ENCODE results near the gene VPS37B. TPM values are rescaled to one million over a fixed set of nuclear protein-coding genes. Genes with fewer than 3 reads are reported as not detected.

The VPS37B gene
- total RNA-seq, 1 donor from 2014 or later = 29.1 TPM

- H3K27me3 Mint-ChIP-seq (ENCODE audit: low read depth) = no peaks in the 10 kb centered on the region
- peaks cover 54% of the 10 kb centered on the region for H3K4me1 Mint-ChIP-seq
- H3K36me3 Mint-ChIP-seq = no peaks in the 10 kb centered on the region
- H3K4me3 Mint-ChIP-seq = no peak overlapping the region
- H3K27ac Mint-ChIP-seq = peak overlapping the region; percentile 96
- no peaks in the 10 kb centered on the region for H3K9me3 Mint-ChIP-seq
- DNase-seq (ENCODE audit: low spot score in 2 of 2, unreplicated experiment in 2 of 2) = no peak
- no peak for TF ChIP-seq CTCF (IDR thresholded peaks at IDR 0.05; ENCODE audit: unreplicated experiment)
Measured at GRCh38 chr12:122887819-122888212, 8.1 kb downstream of the VPS37B start.

DNA sequence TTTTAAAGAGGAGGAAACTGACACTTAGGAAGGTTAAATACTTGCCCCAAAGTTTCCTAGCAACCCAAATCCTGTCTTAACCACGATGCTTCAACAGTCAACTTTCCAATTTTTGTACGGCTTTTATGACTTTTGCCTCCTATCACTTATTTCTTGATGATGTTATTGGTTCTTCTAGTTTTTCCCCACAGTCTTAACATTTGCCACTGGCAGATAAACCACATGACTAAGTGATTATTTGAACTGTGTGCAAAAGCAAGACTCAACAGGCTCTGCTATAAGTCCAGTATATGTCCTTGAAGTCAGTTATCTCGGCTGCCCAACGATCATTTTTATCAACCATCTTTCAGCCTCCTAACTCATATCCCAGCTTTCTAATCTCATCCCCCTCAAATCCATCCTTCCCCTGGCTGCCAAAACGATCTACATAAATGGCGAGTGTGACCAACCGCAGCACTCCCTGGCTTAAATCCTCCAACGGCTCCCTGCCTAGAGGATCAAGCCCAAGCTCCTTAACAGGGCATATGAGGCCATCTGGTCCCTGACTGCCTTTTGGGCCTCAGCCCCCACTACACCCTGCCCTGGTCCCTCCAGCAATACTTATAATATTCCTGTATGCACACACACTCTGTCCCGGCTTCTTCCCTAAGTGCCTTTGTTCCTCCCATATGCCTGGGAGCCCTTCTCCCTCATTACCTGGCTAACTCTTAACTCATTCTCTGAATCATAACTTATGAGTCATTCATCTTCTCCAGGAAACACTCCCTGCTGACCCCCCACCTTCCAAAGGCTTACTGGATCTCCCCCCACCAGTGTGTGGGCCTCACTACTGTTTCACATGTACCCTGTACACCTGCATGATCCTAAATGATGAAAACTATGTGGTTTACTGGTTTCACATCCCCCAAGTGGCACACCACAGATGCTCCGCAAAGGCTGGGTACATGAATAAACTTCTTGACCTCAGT, 8.8 kb downstream of the VPS37B start:
- H3K4me1 Mint-ChIP-seq = peaks cover 47% of the 10 kb centered on the region
- H3K4me3 Mint-ChIP-seq = no peak overlapping the region
- H3K9me3 Mint-ChIP-seq = no peaks in the 10 kb centered on the region
- no peak for DNase-seq (ENCODE audit: low spot score in 2 of 2, unreplicated experiment in 2 of 2)
- peak overlapping the region; percentile 96 for H3K27ac Mint-ChIP-seq
- no peak for TF ChIP-seq CTCF (IDR thresholded peaks at IDR 0.05; ENCODE audit: unreplicated experiment)
- H3K36me3 Mint-ChIP-seq = no peaks in the 10 kb centered on the region
- no peaks in the 10 kb centered on the region for H3K27me3 Mint-ChIP-seq (ENCODE audit: low read depth)

DNA sequence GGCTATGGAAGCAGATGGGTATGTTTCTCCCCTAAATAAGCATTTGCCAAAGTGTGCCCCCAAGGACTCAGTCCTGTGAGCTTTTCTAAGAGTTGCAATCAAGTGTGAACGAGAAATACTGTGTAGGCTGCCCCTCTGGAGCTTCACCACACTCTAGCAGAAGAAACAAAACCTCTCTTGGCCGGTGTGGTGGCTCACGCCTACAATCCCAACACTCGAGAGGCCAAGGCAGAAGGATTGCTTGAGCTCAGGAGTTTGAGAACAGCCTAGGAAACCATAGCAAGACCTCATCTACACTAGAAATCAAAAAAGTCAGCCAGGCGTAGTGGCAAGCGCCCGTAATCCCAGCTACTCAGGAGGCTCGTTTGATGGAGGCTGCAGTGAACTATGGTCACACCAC, 9.8 kb downstream of the VPS37B start:
- DNase-seq (ENCODE audit: low spot score in 2 of 2, unreplicated experiment in 2 of 2) = no peak
- H3K4me3 Mint-ChIP-seq = no peak overlapping the region
- no peaks in the 10 kb centered on the region for H3K9me3 Mint-ChIP-seq
- peaks cover 39% of the 10 kb centered on the region for H3K4me1 Mint-ChIP-seq
- H3K27ac Mint-ChIP-seq = no peak overlapping the region
- H3K27me3 Mint-ChIP-seq (ENCODE audit: low read depth) = no peaks in the 10 kb centered on the region
- H3K36me3 Mint-ChIP-seq = no peaks in the 10 kb centered on the region
- TF ChIP-seq CTCF (IDR thresholded peaks at IDR 0.05; ENCODE audit: unreplicated experiment) = no peak

DNA sequence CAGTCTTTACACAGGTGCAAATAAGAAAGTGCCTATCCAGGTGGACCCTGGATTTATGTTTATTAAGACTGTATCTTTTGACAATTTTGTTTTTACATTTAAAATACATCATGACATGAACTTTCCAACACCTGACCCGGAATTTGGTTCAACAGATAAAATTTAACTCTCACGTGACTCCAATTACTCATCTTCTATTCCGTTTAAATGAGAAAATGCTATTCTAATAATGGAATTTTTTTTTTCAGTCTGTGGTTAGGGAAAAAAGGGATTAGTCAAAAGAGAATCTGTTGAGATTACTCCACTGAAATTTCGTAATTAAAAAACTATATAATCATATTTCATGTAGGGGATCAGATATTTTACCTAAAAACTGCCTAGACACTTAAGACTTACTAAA, 11.1 kb downstream of the VPS37B start:
- no peaks in the 10 kb centered on the region for H3K36me3 Mint-ChIP-seq
- no peak for DNase-seq (ENCODE audit: low spot score in 2 of 2, unreplicated experiment in 2 of 2)
- H3K4me1 Mint-ChIP-seq = peaks cover 46% of the 10 kb centered on the region
- H3K9me3 Mint-ChIP-seq = no peaks in the 10 kb centered on the region
- no peaks in the 10 kb centered on the region for H3K27me3 Mint-ChIP-seq (ENCODE audit: low read depth)
- TF ChIP-seq CTCF (IDR thresholded peaks at IDR 0.05; ENCODE audit: unreplicated experiment) = no peak
- H3K4me3 Mint-ChIP-seq = no peak overlapping the region
- no peak overlapping the region for H3K27ac Mint-ChIP-seq

DNA sequence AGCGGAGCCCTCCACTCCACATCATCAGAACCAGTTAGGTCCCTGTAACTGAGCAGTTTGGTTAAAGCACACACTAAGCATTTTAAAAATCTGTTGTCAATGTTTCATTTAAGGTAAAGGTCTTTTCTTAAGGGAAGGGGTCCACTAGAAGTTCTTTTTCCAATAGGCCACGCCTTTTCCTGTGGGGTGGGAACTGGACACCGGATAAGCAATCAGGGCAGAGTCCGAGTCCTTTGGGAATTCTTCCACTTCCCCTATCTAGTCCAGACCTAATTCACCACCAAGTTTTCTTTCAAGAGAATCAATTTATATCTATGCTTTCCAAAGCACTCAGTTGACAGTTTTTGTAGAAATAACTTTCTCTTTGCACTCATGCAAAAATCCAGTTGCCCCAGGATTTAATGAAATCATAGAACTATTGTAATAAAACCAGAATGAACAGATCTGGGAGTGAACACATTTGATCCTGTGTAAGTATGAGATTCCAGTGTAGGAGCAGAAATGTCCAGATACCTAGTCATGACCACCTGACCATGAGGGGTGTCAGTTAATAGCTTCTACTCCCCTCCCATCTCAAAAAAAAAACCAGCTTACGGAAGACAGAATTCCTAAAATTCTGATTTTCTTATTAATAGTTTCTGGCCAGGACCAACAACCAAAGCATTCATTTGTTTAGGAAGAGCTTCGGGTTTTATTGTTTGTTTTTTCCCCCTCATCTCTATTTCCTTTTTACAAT, 11.7 kb downstream of the VPS37B start:
- Mint-ChIP-seq H3K27me3 (ENCODE audit: low read depth) (no peaks in the 10 kb centered on the region), H3K27ac (peak overlapping the region; percentile 43), H3K36me3 (no peaks in the 10 kb centered on the region), H3K4me1 (peaks cover 48% of the 10 kb centered on the region), H3K4me3 (no peak overlapping the region), H3K9me3 (no peaks in the 10 kb centered on the region)
- DNase-seq (ENCODE audit: low spot score in 2 of 2, unreplicated experiment in 2 of 2) = no peak
- no peak for TF ChIP-seq CTCF (IDR thresholded peaks at IDR 0.05; ENCODE audit: unreplicated experiment)
